Left ventricle myocardium inferior (tissue), 1 donor: Measurements from ENCODE around the gene GPR137. TPM values are rescaled to one million over a fixed set of nuclear protein-coding genes. Genes with fewer than 3 reads are reported as not detected.
"Not testable (repeated sequence)": the region's sequence is repeated elsewhere in the genome, so short reads cannot be mapped to it uniquely, and the experiment has no call there.

ENCODE experiments used
- DNase-seq: peaks from one replicate; pipeline ENCODE4 v3.0.0-alpha.2; 2020
- H3K27ac ChIP-seq: fragments of 200-600 bp; replicated peaks from 2 replicates; pipeline ENCODE4 v1.8.0; 2021
- H3K27me3 ChIP-seq: fragments of 200-600 bp; 2 replicates; pipeline ENCODE4 v1.8.0; 2021; ENCODE audit warnings: low read depth
- H3K36me3 ChIP-seq: fragments of 200-600 bp; 2 replicates; pipeline ENCODE4 v1.8.0; 2021
- H3K4me1 ChIP-seq: fragments of 200-600 bp; 2 replicates; pipeline ENCODE4 v1.8.0; 2021
- H3K4me3 ChIP-seq: fragments of 200-600 bp; 2 replicates; pipeline ENCODE4 v1.8.0; 2021; ENCODE audit warnings: mild to moderate bottlenecking, moderate library complexity
- H3K9me3 ChIP-seq: fragments of 200-600 bp; replicated peaks from 2 replicates; pipeline ENCODE4 v1.8.0; 2021
- intact Hi-C: fragments of 100-400 bp; cut with micrococcal nuclease; formaldehyde crosslinking; loops from one replicate; pipeline ENCODE4 v1.11.0; 2022
- total RNA-seq: library from RNA; stranded (reverse); fragmentation: NEBNext Ultra II Directional; extraction: Animal tissue kit (Norgen Biotek cat#: 25700); gene quantifications from one replicate; pipeline ENCODE4 v1.2.1, GENCODE V29; 2021
- TF ChIP-seq, protein P1 (sequence below): fragments of 200-600 bp; IDR thresholded peaks from 2 replicates; pipeline ENCODE4 v1.8.0; 2021; ENCODE audit warnings: antibody characterized with exemption, mild to moderate bottlenecking, borderline replicate concordance
- donor health status: DM: no; HTN: yes; CAD: no; lungs with severe emphysema.

Gene GPR137
- total RNA-seq, 1 donor from 2014 or later = 28.4 TPM

DNA sequence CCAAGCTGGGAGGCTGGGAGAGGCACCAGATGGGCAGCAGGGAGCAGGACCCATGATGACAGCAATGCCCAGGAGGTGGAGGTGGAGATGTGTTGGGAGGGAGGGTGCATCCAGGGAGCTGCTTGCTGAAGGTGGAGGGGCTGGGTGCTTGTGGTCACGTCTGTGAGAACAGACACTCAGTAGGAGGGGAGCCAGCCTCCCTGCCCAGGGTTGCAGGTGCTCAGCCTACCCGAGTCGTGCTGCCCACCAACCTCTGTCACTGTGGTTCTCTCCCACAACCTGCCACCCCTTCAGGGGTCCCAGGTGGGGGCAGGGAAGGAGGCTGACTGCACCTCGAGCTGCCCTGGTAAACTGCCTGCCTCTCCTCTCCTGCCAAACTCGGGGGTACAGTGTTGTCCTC lies 37.7 kb downstream of the GPR137 start:
- peaks cover 13% of the 10 kb centered on the region for H3K4me1 ChIP-seq
- peaks cover 6% of the 10 kb centered on the region for H3K9me3 ChIP-seq
- H3K36me3 ChIP-seq = peaks cover 14% of the 10 kb centered on the region
- intact Hi-C loops = no loop called here
- TF ChIP-seq, protein P1, sequence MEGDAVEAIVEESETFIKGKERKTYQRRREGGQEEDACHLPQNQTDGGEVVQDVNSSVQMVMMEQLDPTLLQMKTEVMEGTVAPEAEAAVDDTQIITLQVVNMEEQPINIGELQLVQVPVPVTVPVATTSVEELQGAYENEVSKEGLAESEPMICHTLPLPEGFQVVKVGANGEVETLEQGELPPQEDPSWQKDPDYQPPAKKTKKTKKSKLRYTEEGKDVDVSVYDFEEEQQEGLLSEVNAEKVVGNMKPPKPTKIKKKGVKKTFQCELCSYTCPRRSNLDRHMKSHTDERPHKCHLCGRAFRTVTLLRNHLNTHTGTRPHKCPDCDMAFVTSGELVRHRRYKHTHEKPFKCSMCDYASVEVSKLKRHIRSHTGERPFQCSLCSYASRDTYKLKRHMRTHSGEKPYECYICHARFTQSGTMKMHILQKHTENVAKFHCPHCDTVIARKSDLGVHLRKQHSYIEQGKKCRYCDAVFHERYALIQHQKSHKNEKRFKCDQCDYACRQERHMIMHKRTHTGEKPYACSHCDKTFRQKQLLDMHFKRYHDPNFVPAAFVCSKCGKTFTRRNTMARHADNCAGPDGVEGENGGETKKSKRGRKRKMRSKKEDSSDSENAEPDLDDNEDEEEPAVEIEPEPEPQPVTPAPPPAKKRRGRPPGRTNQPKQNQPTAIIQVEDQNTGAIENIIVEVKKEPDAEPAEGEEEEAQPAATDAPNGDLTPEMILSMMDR = no peak
- no peaks in the 10 kb centered on the region for H3K27me3 ChIP-seq
- DNase-seq = no peak
- H3K4me3 ChIP-seq = no peak overlapping the region
- H3K27ac ChIP-seq = no peak overlapping the region

GRCh38 chr11:64323984-64324383 lies 38.3 kb downstream of the GPR137 start:
- H3K9me3 ChIP-seq, H3K27me3 ChIP-seq, H3K4me3 ChIP-seq, DNase-seq, intact Hi-C loops, H3K27ac ChIP-seq: not testable (repeated sequence)
- peaks cover 10% of the 10 kb centered on the region for H3K4me1 ChIP-seq
- peaks cover 14% of the 10 kb centered on the region for H3K36me3 ChIP-seq

- Histone ChIP-seq H3K27ac (no peak overlapping the region), H3K36me3 (peaks cover 14% of the 10 kb centered on the region), H3K9me3 (peaks cover 6% of the 10 kb centered on the region), H3K4me1 (peaks cover 12% of the 10 kb centered on the region), H3K4me3 (no peak overlapping the region), H3K27me3 (no peaks in the 10 kb centered on the region)
- intact Hi-C loops = no loop called here
- TF ChIP-seq, protein P1 = no peak
- no peak for DNase-seq
Observed at GRCh38 chr11:64324692-64325469, 39.2 kb downstream of the GPR137 start.

DNA sequence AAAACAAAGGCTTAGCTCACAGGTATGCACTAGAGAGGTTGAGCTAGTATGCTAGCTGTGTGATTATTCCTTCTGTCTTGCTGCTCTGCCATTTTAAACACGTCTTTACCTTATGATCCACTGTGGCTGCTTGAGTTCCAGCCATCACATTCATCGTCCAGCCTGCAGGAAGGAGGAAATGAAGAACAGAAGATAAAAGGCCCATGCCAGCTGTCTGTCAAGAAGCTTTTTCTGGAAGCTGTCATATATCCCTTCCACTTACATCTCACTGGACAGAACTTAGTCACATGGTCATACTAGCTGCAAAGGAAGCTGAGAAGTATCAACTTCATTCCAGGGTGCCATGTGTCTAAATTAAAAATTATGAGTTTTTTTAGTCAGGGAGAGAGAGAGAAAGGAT lies 41.7 kb downstream of the GPR137 start:
- Histone ChIP-seq H3K27ac (no peak overlapping the region), H3K4me3 (no peak overlapping the region), H3K27me3 (peaks cover 5% of the 10 kb centered on the region), H3K9me3 (peaks cover 6% of the 10 kb centered on the region), H3K4me1 (peaks cover 22% of the 10 kb centered on the region), H3K36me3 (peaks cover 4% of the 10 kb centered on the region)
- DNase-seq = no peak
- intact Hi-C loops = no loop called here
- TF ChIP-seq, protein P1 = no peak

GRCh38 chr11:64327993-64328392 lies 42.3 kb downstream of the GPR137 start:
- TF ChIP-seq, protein P1 = no peak
- no peak for DNase-seq
- intact Hi-C loops = no loop called here
- Histone ChIP-seq H3K27ac (no peak overlapping the region), H3K36me3 (peaks cover under 1% of the 10 kb centered on the region), H3K9me3 (peaks cover 6% of the 10 kb centered on the region), H3K4me3 (no peak overlapping the region), H3K27me3 (peaks cover 5% of the 10 kb centered on the region), H3K4me1 (peaks cover 22% of the 10 kb centered on the region)

DNA sequence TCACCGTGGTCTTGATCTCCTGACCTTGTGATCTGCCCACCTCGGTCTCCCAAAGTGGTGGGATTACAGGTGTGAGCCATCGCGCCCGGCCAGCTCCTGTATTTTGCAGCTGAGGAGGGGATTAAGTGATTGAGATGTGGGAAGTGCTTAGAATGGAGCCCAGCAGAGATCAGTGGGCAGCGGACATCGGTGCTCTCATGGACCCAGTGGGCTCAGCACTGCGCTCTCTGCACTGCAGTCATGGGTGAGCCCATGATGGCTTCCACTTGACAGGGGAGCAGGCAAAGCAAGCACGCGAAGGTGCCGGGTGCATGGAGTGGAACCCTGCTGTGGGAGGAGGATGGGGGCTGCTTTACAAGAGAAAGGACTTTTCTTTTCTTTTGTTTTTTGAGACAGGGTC lies 45.2 kb downstream of the GPR137 start:
- Histone ChIP-seq H3K36me3 (no peaks in the 10 kb centered on the region), H3K27ac (no peak overlapping the region), H3K4me3 (no peak overlapping the region), H3K4me1 (peaks cover 22% of the 10 kb centered on the region), H3K9me3 (peaks cover 6% of the 10 kb centered on the region), H3K27me3 (peaks cover 5% of the 10 kb centered on the region)
- intact Hi-C loops = no loop called here
- TF ChIP-seq, protein P1 = no peak
- DNase-seq = no peak
